ENCODE results near the gene MAP3K19.

MAP3K19 gene

GRCh38 chr2:134917888-134918525, 129.2 kb downstream of the MAP3K19 start:
- Histone ChIP-seq H3K9me3 (no peaks in the 10 kb centered on the region), H3K27ac (peak overlapping the region; percentile 95), H3K4me1 (ENCODE audit: control insufficient read depth in 1 of 2, insufficient read depth in 1 of 2, low read depth in 1 of 2, low read length in 1 of 2) (peaks cover 30 to 33% of the 10 kb centered on the region in 2 experiments), H3K4me3 (ENCODE audit: low read depth in 1 of 2, low read length in 1 of 2) (peak overlapping the region; percentile 84 to 92), H3K27me3 (no peaks in the 10 kb centered on the region), H3K36me3 (no peaks in the 10 kb centered on the region)
- TF ChIP-seq CTCF (IDR thresholded peaks at IDR 0.05), result peak; percentile 72

GRCh38 chr2:134917360-134917865, 129.8 kb downstream of the MAP3K19 start:
- H3K4me3 ChIP-seq (ENCODE audit: low read depth in 1 of 2, low read length in 1 of 2), result peak overlapping the region; percentile 84 to 92
- H3K9me3 ChIP-seq, result no peaks in the 10 kb centered on the region
- no peaks in the 10 kb centered on the region for H3K27me3 ChIP-seq
- TF ChIP-seq CTCF (IDR thresholded peaks at IDR 0.05), result no peak
- peak overlapping the region; percentile 95 for H3K27ac ChIP-seq
- peaks cover 30 to 33% of the 10 kb centered on the region in 2 experiments for H3K4me1 ChIP-seq (ENCODE audit: control insufficient read depth in 1 of 2, insufficient read depth in 1 of 2, low read depth in 1 of 2, low read length in 1 of 2)
- no peaks in the 10 kb centered on the region for H3K36me3 ChIP-seq

Data from neutrophil (primary cell).